ENCODE measurements around the gene GALNT18. TPM values are rescaled to one million over a fixed set of nuclear protein-coding genes. Genes with fewer than 3 reads are reported as not detected.

GALNT18 gene
- total RNA-seq, 1 donor from 2014 or later: 38.4 TPM

GRCh38 chr11:11349870-11350337, 271.9 kb downstream of the GALNT18 start:
- Mint-ChIP-seq H3K4me1 (ENCODE audit: low read depth) (peaks cover 44% of the 10 kb centered on the region), H3K9me3 (ENCODE audit: low read depth) (no peaks in the 10 kb centered on the region), H3K36me3 (ENCODE audit: low read depth) (peaks cover 10% of the 10 kb centered on the region), H3K27ac (ENCODE audit: unreplicated experiment) (peak overlapping the region; percentile 57), H3K4me3 (ENCODE audit: unreplicated experiment) (no peak overlapping the region), H3K27me3 (ENCODE audit: low read depth) (peaks cover 12% of the 10 kb centered on the region)
- TF ChIP-seq, protein P1, sequence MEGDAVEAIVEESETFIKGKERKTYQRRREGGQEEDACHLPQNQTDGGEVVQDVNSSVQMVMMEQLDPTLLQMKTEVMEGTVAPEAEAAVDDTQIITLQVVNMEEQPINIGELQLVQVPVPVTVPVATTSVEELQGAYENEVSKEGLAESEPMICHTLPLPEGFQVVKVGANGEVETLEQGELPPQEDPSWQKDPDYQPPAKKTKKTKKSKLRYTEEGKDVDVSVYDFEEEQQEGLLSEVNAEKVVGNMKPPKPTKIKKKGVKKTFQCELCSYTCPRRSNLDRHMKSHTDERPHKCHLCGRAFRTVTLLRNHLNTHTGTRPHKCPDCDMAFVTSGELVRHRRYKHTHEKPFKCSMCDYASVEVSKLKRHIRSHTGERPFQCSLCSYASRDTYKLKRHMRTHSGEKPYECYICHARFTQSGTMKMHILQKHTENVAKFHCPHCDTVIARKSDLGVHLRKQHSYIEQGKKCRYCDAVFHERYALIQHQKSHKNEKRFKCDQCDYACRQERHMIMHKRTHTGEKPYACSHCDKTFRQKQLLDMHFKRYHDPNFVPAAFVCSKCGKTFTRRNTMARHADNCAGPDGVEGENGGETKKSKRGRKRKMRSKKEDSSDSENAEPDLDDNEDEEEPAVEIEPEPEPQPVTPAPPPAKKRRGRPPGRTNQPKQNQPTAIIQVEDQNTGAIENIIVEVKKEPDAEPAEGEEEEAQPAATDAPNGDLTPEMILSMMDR (IDR thresholded peaks at IDR 0.05): no peak
- no peak for DNase-seq (ENCODE audit: low spot score)

- no peak for DNase-seq (ENCODE audit: low spot score)
- Mint-ChIP-seq H3K4me3 (ENCODE audit: unreplicated experiment) (no peak overlapping the region), H3K27me3 (ENCODE audit: low read depth) (peaks cover 13% of the 10 kb centered on the region), H3K4me1 (ENCODE audit: low read depth) (peaks cover 44% of the 10 kb centered on the region), H3K27ac (ENCODE audit: unreplicated experiment) (peak overlapping the region; percentile 50), H3K36me3 (ENCODE audit: low read depth) (peaks cover 11% of the 10 kb centered on the region), H3K9me3 (ENCODE audit: low read depth) (no peaks in the 10 kb centered on the region)
- TF ChIP-seq, protein P1 (IDR thresholded peaks at IDR 0.05): no peak
Observed at GRCh38 chr11:11349106-11349825, 272.5 kb downstream of the GALNT18 start.

DNA sequence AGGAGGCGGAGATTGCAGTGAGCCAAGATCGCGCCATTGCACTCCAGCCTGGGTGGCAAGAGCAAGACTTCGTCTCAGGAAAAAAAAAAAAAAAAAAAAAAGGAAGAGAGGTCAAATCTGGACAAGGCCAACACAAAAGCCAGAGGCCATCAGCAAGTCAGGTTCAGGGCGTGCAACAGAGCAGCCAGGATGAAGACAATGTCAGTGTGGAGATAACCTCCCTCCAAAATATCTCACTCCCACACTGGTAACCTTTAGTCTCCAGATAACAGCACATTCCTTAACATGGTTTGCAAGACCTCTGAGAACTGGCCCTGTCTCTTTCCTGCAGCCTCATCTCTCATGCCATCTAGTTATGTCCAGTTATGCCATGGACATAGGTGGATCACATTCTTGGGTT, 273.5 kb downstream of the GALNT18 start:
- H3K27ac Mint-ChIP-seq (ENCODE audit: unreplicated experiment): no peak overlapping the region
- no peak for DNase-seq (ENCODE audit: low spot score)
- no peak overlapping the region for H3K4me3 Mint-ChIP-seq (ENCODE audit: unreplicated experiment)
- peaks cover 42% of the 10 kb centered on the region for H3K4me1 Mint-ChIP-seq (ENCODE audit: low read depth)
- peaks cover 18% of the 10 kb centered on the region for H3K36me3 Mint-ChIP-seq (ENCODE audit: low read depth)
- TF ChIP-seq, protein P1 (IDR thresholded peaks at IDR 0.05): no peak
- H3K9me3 Mint-ChIP-seq (ENCODE audit: low read depth): no peaks in the 10 kb centered on the region
- H3K27me3 Mint-ChIP-seq (ENCODE audit: low read depth): peaks cover 21% of the 10 kb centered on the region

GRCh38 chr11:11347592-11347991, 274.2 kb downstream of the GALNT18 start:
- DNase-seq (ENCODE audit: low spot score): no peak
- TF ChIP-seq, protein P1 (IDR thresholded peaks at IDR 0.05): no peak
- H3K27me3 Mint-ChIP-seq (ENCODE audit: low read depth): peaks cover 23% of the 10 kb centered on the region

DNA sequence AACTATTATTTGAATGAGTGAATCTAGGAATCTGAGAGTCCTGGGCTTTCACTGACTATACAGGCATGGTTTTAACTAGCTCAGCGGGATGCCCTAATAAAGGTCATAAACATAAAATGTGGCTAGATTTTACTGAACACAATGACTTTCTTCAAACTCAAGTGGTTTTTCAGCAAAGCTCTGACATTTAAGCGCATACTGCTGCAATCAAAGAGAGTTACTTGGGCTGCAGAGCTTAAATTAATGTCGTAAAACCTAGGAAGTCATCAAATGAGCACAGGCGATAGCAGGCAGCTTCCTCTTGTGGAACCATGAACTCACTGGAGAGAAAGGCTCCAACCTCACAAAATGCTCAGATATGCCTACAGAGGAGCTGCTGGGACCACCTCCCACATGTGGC, 275.5 kb downstream of the GALNT18 start:
- Mint-ChIP-seq H3K4me1 (ENCODE audit: low read depth) (peaks cover 33% of the 10 kb centered on the region), H3K27me3 (ENCODE audit: low read depth) (peaks cover 24% of the 10 kb centered on the region), H3K36me3 (ENCODE audit: low read depth) (peaks cover 15% of the 10 kb centered on the region), H3K9me3 (ENCODE audit: low read depth) (no peaks in the 10 kb centered on the region), H3K4me3 (ENCODE audit: unreplicated experiment) (no peak overlapping the region), H3K27ac (ENCODE audit: unreplicated experiment) (no peak overlapping the region)
- TF ChIP-seq, protein P1 (IDR thresholded peaks at IDR 0.05): no peak
- DNase-seq (ENCODE audit: low spot score): no peak

More at GRCh38 chr11:11347592-11347991, 274.2 kb downstream of the GALNT18 start:
- H3K9me3 Mint-ChIP-seq (ENCODE audit: low read depth): no peaks in the 10 kb centered on the region
- H3K27ac Mint-ChIP-seq (ENCODE audit: unreplicated experiment): no peak overlapping the region
- peaks cover 34% of the 10 kb centered on the region for H3K4me1 Mint-ChIP-seq (ENCODE audit: low read depth)
- no peak overlapping the region for H3K4me3 Mint-ChIP-seq (ENCODE audit: unreplicated experiment)
- H3K36me3 Mint-ChIP-seq (ENCODE audit: low read depth): peaks cover 14% of the 10 kb centered on the region
